Fibroblast of skin of scalp (primary cell): ENCODE measurements around the gene CPNE5.

Experiments
- DNase-seq: peaks from one replicate; pipeline ENCODE4 v3.0.0-alpha.2; 2013

The CPNE5 gene

DNA sequence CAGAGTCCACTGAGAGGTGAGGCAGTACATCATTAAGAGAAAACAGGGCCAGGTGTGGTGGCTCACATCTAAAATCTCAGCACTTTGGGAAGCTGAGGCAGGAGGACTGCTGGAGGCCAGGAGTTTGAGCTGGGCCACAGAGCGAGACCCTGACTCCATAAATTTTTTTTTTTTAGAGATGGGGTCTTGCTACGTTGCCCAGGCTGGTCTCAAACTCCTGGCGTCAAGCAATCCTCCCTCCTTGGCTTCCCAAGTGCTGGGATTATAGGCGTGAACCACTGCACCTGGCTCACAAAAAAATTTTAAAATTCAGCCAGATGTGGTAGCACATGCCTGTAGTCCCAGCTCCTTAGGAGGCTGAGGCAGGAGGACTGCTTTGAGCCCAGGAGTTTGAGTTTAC, 18.1 kb upstream of the CPNE5 start:
- DNase-seq = no peak

DNA sequence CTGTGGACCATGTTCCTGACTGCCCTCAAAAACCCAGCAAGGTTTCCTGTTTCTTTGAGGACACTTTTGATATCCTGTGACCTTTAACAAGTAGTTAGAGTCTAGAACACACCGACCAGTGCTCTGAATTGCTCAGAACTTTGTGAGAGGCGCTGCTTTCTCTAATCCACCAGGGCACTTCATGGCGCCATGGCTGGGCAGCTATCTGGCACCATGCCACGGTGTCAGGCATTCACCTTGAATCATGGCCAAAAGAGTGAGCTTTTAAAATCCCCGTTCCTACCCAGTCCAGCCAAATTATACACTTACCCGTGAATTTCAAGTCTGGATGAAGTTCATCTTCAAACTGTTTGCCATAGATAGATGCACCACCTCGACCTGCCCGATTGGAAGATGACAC, 17.0 kb upstream of the CPNE5 start:
- no peak for DNase-seq

DNA sequence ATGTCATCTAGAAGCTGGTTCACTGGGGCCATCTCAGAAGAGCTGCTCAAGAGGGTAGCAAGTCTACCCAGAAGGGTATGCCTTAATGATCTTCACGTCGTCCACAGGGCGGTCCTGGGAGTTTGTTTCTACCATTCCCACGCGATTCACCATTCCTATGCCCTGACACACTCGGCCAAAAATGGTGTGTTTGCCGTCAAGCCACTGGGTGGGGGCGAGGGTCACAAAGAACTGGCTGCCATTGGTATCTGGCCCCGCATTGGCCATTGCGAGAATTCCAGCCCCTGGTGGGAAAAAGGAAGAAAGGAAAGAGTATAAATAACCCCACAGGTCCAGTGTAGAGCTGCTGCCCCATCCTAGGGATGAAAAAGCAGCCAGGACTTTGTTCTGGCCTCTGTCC, 16.5 kb upstream of the CPNE5 start:
- DNase-seq = no peak

DNA sequence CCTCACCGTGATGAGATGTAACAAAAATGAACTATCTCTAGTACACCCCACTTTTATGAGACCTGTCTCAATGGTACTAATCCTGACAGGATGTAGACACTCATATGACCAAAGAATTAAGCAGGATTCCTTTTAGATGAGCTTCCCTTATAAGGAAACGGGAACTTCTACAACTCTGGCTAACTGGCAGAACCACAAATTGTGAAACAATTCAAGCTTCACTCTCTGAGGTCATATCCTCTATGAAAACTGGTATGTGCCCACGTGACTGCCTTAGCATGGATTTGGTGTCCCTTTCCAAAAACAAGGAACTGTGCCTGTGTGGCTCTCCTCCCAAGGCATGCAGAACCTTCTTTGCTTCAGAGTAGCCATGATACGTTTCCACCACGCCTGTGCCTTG, 14.1 kb upstream of the CPNE5 start:
- DNase-seq = peak; percentile 83

DNA sequence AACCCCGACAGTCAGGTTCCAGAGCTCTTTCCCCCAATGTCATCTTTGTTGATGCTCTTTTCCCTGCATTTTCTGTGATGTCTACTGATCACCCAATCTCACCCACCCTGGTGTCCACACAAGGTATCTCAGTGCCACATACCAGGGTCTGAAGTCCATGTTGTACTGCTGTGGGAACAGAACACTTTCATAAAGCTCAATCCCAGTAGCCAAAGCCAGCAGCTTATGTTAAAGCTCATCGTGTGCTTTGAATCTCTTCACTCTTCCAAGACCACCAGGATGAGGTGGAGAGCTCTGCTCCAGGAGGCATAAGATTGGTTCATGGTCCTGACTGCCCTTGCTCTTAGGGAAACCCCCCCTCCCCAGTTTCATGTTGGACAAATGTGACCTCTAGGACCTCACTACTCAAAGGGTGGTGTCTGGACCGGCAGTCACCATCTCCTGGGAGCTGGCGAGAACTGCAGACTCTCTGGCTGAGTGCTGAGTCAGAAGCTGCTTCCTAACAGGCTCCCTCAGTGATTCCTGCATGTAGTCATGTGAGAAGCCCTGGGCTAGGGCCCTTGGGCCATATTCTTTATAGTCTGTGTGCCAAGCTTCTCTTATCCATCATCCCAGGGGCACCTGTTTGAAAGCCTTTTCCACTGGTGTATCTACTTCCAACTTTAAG, 13.4 kb upstream of the CPNE5 start:
- peak; percentile 73 for DNase-seq

DNA sequence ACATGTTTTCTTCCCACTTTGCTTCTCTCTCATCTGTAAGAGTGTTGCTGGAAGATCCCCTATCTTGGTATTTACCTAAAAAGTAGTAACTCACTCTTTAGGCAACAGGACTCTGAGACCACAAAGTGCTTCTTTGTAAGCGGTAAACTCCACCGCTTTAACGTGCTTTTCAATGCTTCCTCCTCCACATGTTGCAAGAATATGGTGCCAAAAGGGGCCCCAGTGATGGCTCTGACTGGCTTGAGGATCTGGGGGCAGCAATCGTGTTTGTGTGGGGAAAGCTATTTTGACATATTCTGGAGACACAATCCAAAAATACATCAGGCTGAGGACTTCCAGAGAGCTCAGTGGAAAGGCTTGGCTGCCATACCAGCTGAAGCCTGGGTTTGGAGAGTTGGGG, 12.4 kb upstream of the CPNE5 start:
- DNase-seq = no peak

DNA sequence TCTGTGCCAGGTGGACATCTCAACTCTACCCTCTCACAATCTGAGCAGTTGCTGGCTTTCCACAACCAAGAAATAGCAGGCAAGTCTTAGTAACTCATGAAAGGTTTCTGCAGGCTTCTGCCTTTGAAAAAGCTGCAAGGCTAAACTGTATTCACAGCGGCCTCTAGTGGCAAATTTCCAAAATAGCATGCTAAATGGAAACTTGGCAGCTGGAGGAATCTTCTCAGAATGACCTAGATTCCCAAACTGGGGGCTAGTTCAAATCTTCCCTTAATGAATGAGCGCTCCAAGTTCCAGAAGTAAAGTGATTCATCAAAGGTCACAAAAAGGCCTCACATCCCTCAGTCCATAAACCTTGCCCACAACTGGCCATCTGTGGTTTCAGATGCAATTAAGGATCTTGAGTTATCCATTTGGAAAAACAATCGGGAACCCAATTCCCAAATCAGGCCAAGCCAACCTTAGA, 11.9 kb upstream of the CPNE5 start:
- peak; percentile 73 for DNase-seq

DNA sequence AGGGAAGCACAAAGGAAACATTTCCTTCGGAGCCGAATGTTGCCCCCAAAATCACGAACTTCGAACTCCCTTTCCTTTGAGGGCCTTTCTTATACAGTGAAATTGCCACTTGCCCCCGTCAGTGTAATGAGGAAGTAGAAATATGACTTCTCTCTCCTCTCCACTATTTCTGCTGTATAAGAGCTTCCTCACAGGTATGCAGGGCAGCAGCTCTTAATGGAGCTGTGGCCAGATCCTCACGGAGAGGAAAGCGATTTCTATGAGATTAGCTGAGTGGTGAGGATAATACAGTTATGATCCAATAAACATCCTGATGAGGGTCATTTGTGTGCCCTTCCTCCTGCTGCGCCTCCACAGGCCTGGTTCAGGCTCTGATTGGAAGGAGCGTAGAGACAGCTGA, 10.8 kb upstream of the CPNE5 start:
- no peak for DNase-seq

DNA sequence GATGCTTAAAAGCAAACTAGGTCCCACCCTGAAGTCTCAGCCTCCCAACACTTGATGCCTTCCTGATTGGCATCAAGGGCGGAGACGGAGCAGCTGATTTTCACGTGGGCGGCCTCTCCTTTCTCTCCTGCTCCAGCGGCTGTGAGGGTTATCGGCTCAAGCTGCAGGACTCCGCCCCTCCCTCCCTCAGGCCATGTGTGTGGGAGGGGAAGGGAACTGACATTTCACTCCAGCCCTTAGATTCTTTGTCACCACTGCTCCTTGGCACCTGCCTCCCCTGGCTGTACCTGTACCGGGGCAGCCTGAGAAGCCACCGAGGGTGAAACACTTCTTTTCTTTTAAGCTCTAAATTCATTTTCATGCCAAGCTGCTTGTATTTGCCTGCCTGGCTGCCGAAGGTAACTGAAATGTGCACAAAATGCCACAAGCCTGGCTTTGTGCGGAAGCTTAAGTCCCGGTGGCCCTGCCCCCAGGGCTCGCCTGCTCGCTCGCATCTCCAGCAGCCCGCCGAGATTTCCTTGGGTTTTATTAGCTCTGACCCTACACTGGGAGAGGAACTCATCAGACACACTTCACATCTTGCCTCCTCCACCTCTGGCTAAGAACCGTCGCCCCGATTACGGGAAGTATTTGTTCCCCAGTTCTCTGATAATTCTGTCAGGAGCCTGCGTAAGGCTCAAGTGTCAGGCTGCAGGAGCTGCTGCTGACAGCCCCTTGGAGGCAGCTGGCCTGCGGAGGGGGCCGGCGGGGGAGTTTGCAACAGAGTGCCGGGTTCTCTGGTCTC, 9.6 kb upstream of the CPNE5 start:
- no peak for DNase-seq

DNA sequence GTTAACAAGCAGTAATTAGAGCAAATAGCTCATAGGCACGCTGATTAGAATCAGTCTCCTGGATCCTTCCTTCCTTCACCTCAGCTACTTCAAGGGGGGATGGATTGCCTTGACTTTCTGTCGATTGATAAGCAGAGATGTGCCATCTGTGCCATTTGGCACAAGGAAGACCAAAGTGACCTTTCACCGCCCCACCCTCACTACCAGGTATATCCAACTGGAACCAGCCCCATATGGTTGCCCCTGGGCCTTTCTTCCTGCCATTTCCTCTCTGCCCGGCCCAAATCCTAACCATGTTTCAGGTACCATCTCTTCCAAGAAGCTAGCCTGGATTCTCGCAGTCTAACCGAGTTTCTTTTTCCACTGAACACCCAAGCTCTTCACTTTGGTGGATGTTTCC, 8.7 kb upstream of the CPNE5 start:
- DNase-seq = no peak

DNA sequence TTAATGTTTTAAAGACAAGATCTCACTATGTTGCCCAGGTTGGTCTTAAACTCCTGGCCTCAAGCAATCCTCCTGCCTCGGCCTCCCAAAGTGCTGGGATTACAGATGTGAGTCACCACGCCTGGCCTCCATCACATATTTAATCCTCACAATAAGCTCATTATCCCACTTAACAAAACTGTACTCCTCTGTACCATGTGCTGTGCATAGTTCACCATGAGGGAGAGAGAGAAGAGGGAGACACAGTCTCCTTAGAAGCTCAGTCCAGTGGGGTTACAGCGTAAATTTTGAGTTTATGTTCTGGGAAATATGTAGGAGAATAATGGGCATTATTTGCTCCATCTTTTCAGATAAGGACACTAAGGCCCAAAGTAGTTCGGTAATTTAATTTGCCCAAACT, 7.9 kb upstream of the CPNE5 start:
- DNase-seq = no peak

DNA sequence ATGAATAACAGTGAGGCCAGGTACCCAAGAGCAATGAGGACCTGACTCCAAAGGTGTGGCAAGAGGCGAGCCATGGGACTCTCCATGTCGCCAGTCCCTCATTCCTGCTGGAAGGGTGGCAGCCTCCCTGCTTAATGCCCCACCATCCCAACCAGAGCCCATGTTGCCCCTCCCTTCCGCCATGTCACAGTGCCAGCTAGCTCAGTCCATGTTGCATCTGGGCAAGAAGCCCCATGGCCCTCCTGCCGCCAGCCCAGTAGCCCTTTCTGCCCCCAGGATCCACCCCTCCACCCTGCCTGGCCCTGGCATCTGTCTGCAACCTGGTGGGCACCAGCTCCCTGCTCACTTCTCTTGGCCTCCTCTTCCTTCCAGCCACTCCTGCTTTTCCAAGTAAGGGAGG, 6.0 kb upstream of the CPNE5 start:
- no peak for DNase-seq

DNA sequence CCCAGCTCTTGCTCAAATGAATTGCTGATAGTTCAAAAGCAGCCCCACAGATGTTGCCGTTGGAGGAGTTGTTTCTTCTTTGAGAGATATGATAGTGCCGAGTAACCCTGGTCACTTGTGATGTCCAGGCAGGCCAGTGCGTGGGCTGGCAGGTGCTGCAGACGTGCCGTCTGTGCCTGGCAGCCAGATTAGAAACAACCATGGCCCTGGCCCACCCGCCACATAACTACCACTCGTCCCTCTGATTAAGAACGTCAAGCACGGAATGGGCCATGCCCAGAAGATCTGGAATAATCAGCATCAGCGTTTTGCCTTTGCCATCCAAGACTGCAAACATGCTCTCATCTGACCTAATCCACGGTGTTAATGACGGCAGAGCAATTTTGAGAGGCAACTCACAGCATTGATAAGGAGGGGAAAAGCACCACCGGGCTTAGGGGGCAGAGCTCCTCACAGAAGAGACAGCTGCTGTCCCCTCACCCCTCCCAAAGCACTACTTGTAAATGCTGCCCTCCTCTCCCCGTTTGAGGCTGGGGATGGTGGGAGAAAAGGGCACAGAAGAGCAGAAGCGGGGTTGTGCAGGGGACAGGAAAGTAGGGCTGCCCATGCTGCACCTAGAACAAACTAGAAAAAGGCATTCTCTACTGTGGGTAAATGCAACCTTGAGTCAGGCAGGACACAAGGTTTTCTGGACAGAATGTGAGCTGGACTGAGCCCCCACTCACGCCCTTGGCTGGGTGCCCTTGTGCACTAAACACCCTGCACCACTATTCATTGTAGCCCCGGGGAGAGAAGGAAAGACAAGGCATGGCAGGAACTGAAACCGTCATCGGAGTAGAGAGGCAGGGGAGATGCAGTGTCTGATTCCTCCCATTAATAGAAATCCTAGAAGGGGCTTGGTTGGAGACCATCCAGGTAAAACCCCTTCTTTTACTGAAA, 5.3 kb upstream of the CPNE5 start:
- DNase-seq = no peak

DNA sequence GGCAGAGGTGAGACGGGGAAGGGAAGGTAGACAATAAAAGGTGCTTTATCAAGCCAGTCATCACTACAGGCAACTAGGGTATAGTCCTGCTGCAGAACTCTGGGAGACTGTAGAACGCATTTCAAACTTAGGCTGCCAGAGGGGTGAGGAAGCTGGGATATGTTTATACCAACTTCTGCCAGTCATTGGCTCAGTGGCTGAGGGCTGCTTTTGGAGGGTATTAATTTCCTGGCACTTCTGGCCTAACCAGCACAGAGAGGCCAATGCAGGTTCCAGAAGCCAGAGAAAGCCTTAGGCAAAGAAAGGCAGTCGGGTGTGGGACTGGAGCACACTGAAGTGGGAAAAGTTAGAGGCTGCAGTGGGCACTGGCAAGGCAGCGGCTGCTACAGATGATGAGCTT, 3.9 kb upstream of the CPNE5 start:
- DNase-seq = no peak

DNA sequence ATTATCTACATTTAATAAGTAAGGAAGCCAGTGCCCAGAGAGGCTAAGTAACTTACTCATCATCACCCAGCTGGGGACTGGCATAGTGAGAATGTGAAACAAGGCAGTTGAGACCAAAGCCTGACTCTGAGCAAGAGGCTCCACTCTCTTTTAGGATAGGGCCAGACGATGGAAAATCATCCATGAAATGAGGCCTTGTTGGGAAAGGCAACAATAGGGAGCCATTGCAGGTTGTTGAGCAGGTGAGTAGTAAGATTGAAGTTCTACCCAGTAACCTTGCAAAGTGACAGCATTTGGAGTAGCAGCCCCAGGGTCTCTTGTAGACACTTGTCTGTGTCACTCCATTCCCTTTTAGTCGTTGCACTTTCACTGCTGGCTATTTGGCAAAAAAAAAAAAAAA, 2.5 kb upstream of the CPNE5 start:
- no peak for DNase-seq

DNA sequence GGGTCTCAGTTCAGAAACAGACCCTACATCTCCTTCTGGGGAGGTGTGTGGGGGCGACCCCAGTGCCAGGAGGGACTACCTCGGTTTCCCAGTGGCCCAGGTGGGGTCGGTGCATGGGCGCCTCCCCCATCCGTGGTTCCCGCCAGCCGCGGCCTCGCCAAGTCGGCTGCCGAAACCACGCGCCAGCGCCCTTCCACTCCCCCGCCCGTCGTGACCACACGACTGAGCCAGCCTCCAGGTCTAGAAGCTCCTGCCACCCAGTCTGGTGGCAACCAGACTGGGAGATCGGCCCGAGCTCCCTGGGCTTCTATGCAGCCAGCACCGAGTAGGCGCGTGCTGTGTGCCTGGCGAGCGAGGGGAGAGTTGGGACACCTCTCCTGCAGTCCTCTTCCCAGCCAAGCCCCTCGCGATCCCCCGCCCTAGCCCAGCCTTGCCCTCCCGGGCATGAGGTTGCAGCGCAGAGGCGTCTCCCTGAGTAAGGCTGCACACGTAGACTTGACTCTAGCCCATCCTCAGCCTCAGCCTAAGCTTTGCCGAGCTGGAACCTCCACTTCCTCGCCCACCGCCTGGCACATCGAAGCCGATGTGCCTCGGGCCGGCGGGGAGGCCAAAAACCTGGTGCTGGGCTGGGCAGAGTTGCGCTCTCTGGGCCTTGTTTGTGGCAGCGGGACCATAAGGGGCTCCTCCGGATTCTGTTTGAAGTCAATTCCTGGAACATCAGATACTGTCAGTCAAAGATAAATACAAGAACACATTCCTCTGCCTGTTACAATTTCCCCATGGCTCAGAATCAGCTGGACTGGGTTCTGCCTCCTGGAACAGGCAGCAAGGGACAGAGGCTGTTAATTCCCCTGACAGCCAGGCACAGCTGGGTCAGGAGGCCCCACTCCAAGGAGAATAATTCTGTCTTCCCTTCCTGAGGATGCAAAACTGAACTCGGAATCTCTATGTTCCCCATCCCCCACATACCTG, 1.5 kb upstream of the CPNE5 start:
- no peak for DNase-seq

DNA sequence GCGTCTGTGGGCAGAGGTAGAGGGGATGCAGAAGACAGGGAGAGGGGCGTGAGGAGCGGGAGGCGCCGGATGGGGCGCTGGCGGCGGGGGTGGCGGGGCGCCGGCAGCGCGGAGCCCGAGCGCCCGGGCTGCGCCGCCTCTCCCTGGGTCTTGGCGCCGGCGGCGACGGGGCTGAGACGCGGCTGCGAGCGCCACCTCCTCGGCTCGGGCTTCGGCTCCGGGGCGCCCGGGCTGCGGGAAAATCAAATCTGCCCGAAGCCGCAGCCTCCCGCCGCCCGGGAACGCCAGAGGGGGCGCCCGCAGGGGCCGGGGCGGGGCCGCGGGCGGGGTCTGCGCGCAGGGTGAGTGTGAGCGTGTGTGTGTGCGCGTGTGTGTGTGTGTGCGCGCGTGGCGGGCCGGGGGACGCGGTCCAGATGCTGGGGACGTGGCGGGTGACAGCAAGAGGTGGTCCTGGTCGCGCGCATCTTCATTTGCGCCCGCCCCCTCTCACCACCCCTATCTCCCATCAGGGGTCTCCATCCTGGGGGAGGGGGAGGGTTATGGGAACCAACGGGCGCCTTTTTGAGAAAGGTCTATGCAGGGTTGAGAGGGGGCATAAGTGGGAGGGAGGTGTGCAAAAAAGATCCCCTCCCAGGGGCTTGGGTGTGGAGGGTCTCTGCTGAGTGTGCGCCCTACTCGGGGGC, 646 bp upstream of the CPNE5 start:
- peak; percentile 42 for DNase-seq

DNA sequence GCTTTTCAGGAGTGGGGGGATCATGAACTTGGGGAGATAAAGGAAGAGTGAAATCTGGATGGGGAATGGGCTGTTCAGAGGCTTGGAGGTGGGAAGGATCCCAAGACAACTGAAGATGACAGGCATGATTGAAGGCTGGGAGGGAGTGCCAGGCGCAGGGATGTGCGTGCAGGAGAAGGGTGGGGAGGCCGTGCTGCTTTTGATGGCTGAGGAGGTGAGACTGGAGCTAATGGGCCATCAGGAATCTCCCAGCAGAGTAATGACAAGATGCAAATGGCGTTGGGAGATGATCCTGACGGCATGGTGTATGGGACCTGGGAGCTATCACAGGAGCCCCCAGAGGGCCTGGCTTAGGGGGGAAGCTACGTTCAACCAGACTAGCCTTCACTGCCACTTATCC, 1.6 kb downstream of the CPNE5 start:
- DNase-seq = no peak

DNA sequence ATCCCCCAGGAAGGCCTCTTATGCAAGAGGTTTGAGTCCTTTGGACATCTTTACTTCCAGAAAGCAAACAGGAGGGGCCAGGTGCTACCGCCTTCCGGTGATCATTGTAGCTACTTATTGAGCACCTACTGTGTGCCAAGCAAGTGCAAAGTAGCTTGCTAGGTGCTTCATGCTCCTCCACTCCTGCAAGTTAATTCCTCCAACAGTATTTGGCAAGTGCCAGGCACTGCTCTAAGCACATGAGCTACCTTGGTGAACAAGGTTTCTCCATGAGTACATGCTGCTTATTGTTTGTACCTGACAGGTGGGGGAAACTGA, 2.3 kb downstream of the CPNE5 start:
- DNase-seq = no peak

DNA sequence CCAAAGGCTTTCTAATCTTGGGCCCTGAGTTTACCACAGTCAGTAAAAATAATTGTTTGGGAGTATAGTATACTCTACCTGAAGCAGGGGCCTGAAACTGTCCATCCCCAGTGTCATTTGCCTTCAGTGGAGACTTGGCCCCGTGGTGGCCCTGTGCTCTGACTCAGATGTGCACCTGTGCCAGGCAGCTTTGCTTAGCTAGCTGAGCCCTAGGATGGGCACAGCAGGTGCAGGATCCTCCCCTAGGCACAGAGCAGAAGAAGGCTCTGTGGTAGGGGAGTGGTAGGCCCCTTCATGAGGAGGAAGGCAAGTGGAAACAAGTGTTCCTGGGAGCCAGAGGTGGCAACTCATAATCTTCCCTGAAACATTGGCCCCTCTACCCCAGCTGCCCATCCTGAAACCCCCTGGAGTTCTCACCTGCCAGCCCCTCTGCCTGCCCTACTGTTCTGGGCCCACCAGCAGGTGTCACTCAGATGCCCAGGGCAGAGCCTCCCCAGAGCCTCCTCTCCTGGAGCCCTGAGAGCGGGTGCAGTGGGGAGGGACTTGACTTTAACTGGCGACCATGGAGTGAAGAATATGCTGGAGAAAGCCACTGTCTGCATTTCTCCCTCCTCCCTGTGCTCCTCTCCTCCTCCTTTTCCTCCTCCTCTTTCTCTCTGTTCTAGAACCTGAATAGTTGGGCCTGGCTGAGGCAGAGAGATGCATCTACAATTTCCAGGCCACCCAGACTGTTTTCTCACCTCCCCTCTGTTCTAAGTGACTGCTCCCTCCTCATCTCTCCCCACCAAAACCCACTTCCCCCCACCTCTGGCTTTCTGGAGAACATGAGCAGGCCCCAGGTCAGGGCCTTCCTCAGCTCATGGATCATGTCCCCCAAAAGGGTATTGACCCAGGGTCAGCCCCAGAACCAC, 2.9 kb downstream of the CPNE5 start:
- no peak for DNase-seq
